ENCODE results near the gene ZNF813.

ZNF813 gene

GRCh38 chr19:53520547-53521372 is 53.2 kb downstream of the ZNF813 start (continued):
- TF ChIP-seq TRIM28 (IDR thresholded peaks at IDR 0.05; ENCODE audit: borderline replicate concordance, low read length) (peak; percentile 92), ZNF510 (tag by site-specific recombination; IDR thresholded peaks at IDR 0.05; ENCODE audit: insufficient replicate concordance) (no peak), WT1 (tag by site-specific recombination; IDR thresholded peaks at IDR 0.05) (0 out of 2 replicates have a peak, but pooled peaks have one; percentile 21), ZNF148 (tag by site-specific recombination; IDR thresholded peaks at IDR 0.05; ENCODE audit: borderline replicate concordance) (no peak), ZNF362 (tag by site-specific recombination; IDR thresholded peaks at IDR 0.05) (no peak), ZNF792 (tag by site-specific recombination; IDR thresholded peaks at IDR 0.05) (no peak), ZNF768 (tag by site-specific recombination; IDR thresholded peaks at IDR 0.05) (no peak), GLI4 (tag by site-specific recombination; IDR thresholded peaks at IDR 0.05) (peak; percentile 48; the same call in 1 of the 2 replicates), ZNF777 (tag by site-specific recombination; IDR thresholded peaks at IDR 0.05; ENCODE audit: borderline replicate concordance) (no peak), ZNF223 (tag by site-specific recombination; IDR thresholded peaks at IDR 0.05) (no peak), ZNF16 (tag by site-specific recombination; IDR thresholded peaks at IDR 0.05; ENCODE audit: low read depth) (no peak), SCRT1 (tag by site-specific recombination; IDR thresholded peaks at IDR 0.05; ENCODE audit: borderline replicate concordance) (0 out of 2 replicates have a peak, but pooled peaks have one; percentile 5), ZBTB6 (tag by site-specific recombination; IDR thresholded peaks at IDR 0.05) (no peak; the same call in 1 of the 2 replicates), ZNF174 (tag by site-specific recombination; IDR thresholded peaks at IDR 0.05) (no peak), ZBTB10 (tag by site-specific recombination; IDR thresholded peaks at IDR 0.05) (0 out of 2 replicates have a peak, but pooled peaks have one; percentile 33), ZNF350 (tag by site-specific recombination; IDR thresholded peaks at IDR 0.05) (0 out of 2 replicates have a peak, but pooled peaks have one; percentile 24), ZNF394 (tag by site-specific recombination; IDR thresholded peaks at IDR 0.05; ENCODE audit: borderline replicate concordance) (peak; percentile 55; the same call in 1 of the 2 replicates)
- TF ChIP-seq, protein P1, sequence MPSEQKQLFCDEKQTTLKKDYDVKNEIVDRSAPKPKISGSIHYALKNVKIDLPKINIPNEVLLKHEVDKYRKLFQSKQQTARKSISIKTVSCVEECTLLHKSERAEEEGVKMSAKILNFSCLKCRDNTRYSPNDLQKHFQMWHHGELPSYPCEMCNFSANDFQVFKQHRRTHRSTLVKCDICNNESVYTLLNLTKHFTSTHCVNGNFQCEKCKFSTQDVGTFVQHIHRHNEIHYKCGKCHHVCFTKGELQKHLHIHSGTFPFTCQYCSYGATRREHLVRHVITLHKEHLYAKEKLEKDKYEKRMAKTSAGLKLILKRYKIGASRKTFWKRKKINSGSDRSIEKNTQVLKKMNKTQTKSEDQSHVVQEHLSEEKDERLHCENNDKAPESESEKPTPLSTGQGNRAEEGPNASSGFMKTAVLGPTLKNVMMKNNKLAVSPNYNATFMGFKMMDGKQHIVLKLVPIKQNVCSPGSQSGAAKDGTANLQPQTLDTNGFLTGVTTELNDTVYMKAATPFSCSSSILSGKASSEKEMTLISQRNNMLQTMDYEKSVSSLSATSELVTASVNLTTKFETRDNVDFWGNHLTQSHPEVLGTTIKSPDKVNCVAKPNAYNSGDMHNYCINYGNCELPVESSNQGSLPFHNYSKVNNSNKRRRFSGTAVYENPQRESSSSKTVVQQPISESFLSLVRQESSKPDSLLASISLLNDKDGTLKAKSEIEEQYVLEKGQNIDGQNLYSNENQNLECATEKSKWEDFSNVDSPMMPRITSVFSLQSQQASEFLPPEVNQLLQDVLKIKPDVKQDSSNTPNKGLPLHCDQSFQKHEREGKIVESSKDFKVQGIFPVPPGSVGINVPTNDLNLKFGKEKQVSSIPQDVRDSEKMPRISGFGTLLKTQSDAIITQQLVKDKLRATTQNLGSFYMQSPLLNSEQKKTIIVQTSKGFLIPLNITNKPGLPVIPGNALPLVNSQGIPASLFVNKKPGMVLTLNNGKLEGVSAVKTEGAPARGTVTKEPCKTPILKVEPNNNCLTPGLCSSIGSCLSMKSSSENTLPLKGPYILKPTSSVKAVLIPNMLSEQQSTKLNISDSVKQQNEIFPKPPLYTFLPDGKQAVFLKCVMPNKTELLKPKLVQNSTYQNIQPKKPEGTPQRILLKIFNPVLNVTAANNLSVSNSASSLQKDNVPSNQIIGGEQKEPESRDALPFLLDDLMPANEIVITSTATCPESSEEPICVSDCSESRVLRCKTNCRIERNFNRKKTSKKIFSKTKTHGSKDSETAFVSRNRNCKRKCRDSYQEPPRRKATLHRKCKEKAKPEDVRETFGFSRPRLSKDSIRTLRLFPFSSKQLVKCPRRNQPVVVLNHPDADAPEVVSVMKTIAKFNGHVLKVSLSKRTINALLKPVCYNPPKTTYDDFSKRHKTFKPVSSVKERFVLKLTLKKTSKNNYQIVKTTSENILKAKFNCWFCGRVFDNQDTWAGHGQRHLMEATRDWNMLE (tag by site-specific recombination; conservative IDR thresholded peaks at IDR 0.05; ENCODE audit: low read depth) = peak; percentile 95
- TF ChIP-seq, protein P2, sequence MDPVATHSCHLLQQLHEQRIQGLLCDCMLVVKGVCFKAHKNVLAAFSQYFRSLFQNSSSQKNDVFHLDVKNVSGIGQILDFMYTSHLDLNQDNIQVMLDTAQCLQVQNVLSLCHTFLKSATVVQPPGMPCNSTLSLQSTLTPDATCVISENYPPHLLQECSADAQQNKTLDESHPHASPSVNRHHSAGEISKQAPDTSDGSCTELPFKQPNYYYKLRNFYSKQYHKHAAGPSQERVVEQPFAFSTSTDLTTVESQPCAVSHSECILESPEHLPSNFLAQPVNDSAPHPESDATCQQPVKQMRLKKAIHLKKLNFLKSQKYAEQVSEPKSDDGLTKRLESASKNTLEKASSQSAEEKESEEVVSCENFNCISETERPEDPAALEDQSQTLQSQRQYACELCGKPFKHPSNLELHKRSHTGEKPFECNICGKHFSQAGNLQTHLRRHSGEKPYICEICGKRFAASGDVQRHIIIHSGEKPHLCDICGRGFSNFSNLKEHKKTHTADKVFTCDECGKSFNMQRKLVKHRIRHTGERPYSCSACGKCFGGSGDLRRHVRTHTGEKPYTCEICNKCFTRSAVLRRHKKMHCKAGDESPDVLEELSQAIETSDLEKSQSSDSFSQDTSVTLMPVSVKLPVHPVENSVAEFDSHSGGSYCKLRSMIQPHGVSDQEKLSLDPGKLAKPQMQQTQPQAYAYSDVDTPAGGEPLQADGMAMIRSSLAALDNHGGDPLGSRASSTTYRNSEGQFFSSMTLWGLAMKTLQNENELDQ (tag by site-specific recombination; IDR thresholded peaks at IDR 0.05; ENCODE audit: low read depth) = no peak
- TF ChIP-seq, protein P3, sequence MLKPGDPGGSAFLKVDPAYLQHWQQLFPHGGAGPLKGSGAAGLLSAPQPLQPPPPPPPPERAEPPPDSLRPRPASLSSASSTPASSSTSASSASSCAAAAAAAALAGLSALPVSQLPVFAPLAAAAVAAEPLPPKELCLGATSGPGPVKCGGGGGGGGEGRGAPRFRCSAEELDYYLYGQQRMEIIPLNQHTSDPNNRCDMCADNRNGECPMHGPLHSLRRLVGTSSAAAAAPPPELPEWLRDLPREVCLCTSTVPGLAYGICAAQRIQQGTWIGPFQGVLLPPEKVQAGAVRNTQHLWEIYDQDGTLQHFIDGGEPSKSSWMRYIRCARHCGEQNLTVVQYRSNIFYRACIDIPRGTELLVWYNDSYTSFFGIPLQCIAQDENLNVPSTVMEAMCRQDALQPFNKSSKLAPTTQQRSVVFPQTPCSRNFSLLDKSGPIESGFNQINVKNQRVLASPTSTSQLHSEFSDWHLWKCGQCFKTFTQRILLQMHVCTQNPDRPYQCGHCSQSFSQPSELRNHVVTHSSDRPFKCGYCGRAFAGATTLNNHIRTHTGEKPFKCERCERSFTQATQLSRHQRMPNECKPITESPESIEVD (tag by site-specific recombination; IDR thresholded peaks at IDR 0.05) = no peak

All from HEK293 (cell line).